ENCODE data around the gene WDR75. TPM values are rescaled to one million over a fixed set of nuclear protein-coding genes. Genes with fewer than 3 reads are reported as not detected.
A peak's percentile ranks its signal among the peaks of the same experiment; 100 is the strongest.

Gene WDR75
- 74.1 and 106 TPM in 2 replicates for total RNA-seq (2016; rRNA removed; fragmentation: Illumina TruSeq; extraction: Trizol)
- total RNA-seq (2016; cell fraction: cytosol; rRNA removed; fragmentation: Illumina TruSeq; extraction: Trizol; ENCODE audit: low read depth): 6.7 and 7.8 TPM in 2 replicates
- total RNA-seq (2016; cell fraction: insoluble cytoplasmic fraction; rRNA removed; fragmentation: Illumina TruSeq; extraction: Trizol): 78.8 and 111 TPM in 2 replicates
- 18.3 and 22.3 TPM in 2 replicates for total RNA-seq (2016; cell fraction: membrane; rRNA removed; fragmentation: Illumina TruSeq; extraction: Trizol)
- total RNA-seq (2016; cell fraction: nucleus; rRNA removed; fragmentation: Illumina TruSeq; extraction: Trizol): 104 and 105 TPM in 2 replicates
- 54.5 and 63.0 TPM in 2 replicates for polyA plus RNA-seq (2011; rRNA removed)
- 11.8 and 17.9 TPM in 2 replicates for polyA plus RNA-seq (2011; cell fraction: cytosol; rRNA removed)
- polyA plus RNA-seq (2011; cell fraction: nucleus; rRNA removed): 60.9 and 85.0 TPM in 2 replicates
- polyA plus RNA-seq (2012): 34.1 and 68.0 TPM in 2 replicates
- polyA plus RNA-seq (2016; cell fraction: cytosol; fragmentation: Illumina TruSeq; extraction: Trizol; ENCODE audit: low read depth): 2.4 and 2.5 TPM in 2 replicates
- 68.6 and 69.2 TPM in 2 replicates for polyA plus RNA-seq (2016; cell fraction: insoluble cytoplasmic fraction; fragmentation: Illumina TruSeq; extraction: Trizol; ENCODE audit: low read depth)
- 5.7 and 7.8 TPM in 2 replicates for polyA plus RNA-seq (2016; cell fraction: membrane; fragmentation: Illumina TruSeq; extraction: Trizol; ENCODE audit: low read depth)
- polyA plus RNA-seq (2016; cell fraction: nucleus; fragmentation: Illumina TruSeq; extraction: Trizol; ENCODE audit: insufficient read depth, low read depth): 100 and 103 TPM in 2 replicates
- polyA minus RNA-seq (2011; rRNA and poly(A)+ RNA removed; ENCODE audit: low replicate concordance): 46.4 and 64.2 TPM in 2 replicates
- polyA minus RNA-seq (2011; cell fraction: cytosol; rRNA and poly(A)+ RNA removed): 20.1 and 21.0 TPM in 2 replicates
- 240 and 258 TPM in 2 replicates for polyA minus RNA-seq (2011; cell fraction: nucleus; rRNA and poly(A)+ RNA removed)
- percentile 96 among the genes with signal in this experiment for Bru-seq, nascent RNA
- percentile 95 among the genes with signal in this experiment for BruChase-seq, experiment 1, labeled RNA remaining after a 6-hour chase
- percentile 96 among the genes with signal in this experiment for BruChase-seq, experiment 2, labeled RNA remaining after a 2-hour chase
- long read RNA-seq, experiment 1, transcript WDR75-201 (21 exons, 2,701 nt): major isoform, 8 of 20 reads
- long read RNA-seq, experiment 1, partial matches to known transcripts: 7 of 20 reads
- long read RNA-seq, experiment 1, other reads (novel, unspliced or antisense): 5 of 20 reads
- long read RNA-seq, experiment 2, transcript WDR75-201 (21 exons, 2,701 nt): major isoform, 25 of 104 reads
- long read RNA-seq, experiment 2, partial matches to known transcripts: 59 of 104 reads
- long read RNA-seq, experiment 2, other reads (novel, unspliced or antisense): 20 of 104 reads

DNA sequence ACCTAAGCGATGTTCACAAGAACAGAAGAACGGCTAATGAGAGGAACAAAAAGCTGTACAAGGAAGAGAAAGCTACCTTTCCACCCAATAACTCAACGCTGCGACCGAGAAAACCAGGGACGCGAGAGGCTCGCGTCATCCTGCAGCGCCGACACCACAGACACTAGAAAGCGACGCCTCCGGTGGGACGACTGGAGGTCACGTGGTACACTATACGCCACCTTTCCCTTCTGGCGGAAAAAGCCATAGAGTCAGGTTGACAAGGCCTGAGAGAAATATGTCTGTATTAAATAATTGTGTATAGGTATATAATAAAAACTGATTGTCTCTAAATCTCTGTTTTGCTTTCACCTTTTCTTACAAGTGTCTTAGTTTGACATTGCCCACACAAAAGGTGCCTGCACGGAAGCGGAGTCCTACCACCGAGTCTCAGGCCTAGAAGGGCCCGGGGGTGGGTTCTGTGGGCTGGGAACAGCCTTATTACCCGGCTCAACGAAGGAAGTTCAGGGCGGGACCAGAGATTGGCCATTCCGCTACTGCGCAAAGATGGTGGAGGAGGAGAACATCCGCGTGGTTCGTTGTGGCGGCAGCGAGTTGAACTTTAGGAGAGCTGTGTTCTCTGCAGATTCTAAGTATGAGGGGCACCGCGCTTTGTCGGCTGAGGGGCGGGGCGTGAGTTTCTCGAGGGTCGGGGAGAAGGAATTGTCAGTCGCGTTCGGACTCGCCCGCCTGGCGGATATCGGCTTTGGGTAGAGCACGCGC is at the start of gene WDR75:
Gene WDR75, plus strand, starts transcription at position 528 of the 762 bp plus-strand sequence. Its CDS starts 19 bp downstream, at position 547.
- H2AFZ ChIP-seq (ENCODE audit: low read length): peak within 1 kb of the TSS; percentile 89
- DNase-seq (ENCODE audit: low spot score) (peak; percentile 95), ATAC-seq (peak; percentile 99), FAIRE-seq (peak; percentile 90)
- ChIA-PET CTCF (ENCODE audit: low intra/inter-chr PET ratio, low total read pairs) (no interaction called here), POLR2A (interaction anchor here (0.7 to 3.0 kb wide), 17 partner anchors 9 to 343 kb away, joined by 3 to 24 read pairs (median 4); partner anchors contain the start of genes ANKAR, ORMDL1, OSGEPL1 and PMS1)
- H3K4me3 ChIP-seq (replicated peaks in 1 of 3; ENCODE audit: insufficient read depth in 1 of 3, low read depth in 2 of 3, low read length in 3 of 3): peak within 1 kb of the TSS; percentile 90 to 94 (median 93)
- in situ Hi-C loops (cut with HindIII; ENCODE audit: extremely low pct_ligation_motif_present, low pct_unique_long_range_greater_than_20kb): loop anchor here (25.0 kb wide), 1 partner anchor 1904 kb away; no protein-coding TSS in a partner anchor
- no peaks in the 10 kb centered on the region for H4K20me1 ChIP-seq (ENCODE audit: insufficient read depth, low read length)
- H3K4me2 ChIP-seq (ENCODE audit: low read depth, low read length): peak within 1 kb of the TSS; percentile 78
- peaks cover 49% of the 10 kb centered on the region for H3K79me2 ChIP-seq (ENCODE audit: insufficient read depth, low read length)
- BruUV-seq (replicated peaks): no TSS peak
- H3K4me1 ChIP-seq (ENCODE audit: insufficient read depth, low read length): peaks cover 45% of the 10 kb centered on the region
- H3K36me3 ChIP-seq (replicated peaks in 1 of 2; ENCODE audit: control insufficient read depth in 1 of 2, insufficient read depth in 2 of 2, low read length in 2 of 2): peaks cover 0 to 8% of the 10 kb centered on the region in 2 experiments; a peak in 3 of 5 replicates
- peak within 1 kb of the TSS; percentile 93 for H3K9ac ChIP-seq (ENCODE audit: insufficient read depth, low read depth, low read length)
- H3K27me3 ChIP-seq (ENCODE audit: control insufficient read depth in 1 of 2, insufficient read depth in 2 of 2, low read length in 2 of 2): no peaks in the 10 kb centered on the region; a peak in 1 of 5 replicates
- intact Hi-C loops (cut with micrococcal nuclease; ENCODE audit: unreplicated experiment): loop anchor here (1.0 to 5.0 kb wide), 3 partner anchors 139 to 341 kb away; partner anchors contain the start of genes ORMDL1, OSGEPL1, PMS1 and SLC40A1
- H3K27ac ChIP-seq (ENCODE audit: extremely low read length, insufficient read depth, low read length): peak within 1 kb of the TSS; percentile 82
- no peaks in the 10 kb centered on the region for H3K9me3 ChIP-seq (ENCODE audit: low read length)
- under 1% methylated on average over 48 of the region's 48 CpGs for WGBS (ENCODE audit: low lambda C conversion rate)
- TF ChIP-seq CHD2 (IDR thresholded peaks at IDR 0.05; ENCODE audit: low read depth, low read length) (peak; percentile 77), STAT5B (CRISPR knock-in tag; IDR thresholded peaks at IDR 0.05) (no peak; the same call in 1 of the 2 replicates), MTA3 (CRISPR knock-in tag; IDR thresholded peaks at IDR 0.05) (no peak), PTBP1 (IDR thresholded peaks at IDR 0.05; ENCODE audit: low read depth, low read length, poor library complexity, severe bottlenecking) (peak; percentile 95), ZNF850 (CRISPR knock-in tag; conservative IDR thresholded peaks at IDR 0.05) (no peak; the same call in 1 of the 2 replicates), RCOR2 (CRISPR knock-in tag; IDR thresholded peaks at IDR 0.05) (no peak), ZNF713 (CRISPR knock-in tag; IDR thresholded peaks at IDR 0.05) (no peak), ZNF709 (CRISPR knock-in tag; IDR thresholded peaks at IDR 0.05) (peak; percentile 97), ZNF768 (CRISPR knock-in tag; IDR thresholded peaks at IDR 0.05) (no peak), JUND (CRISPR knock-in tag; IDR thresholded peaks at IDR 0.05) (no peak; the same call in 1 of the 2 replicates)
- TF ChIP-seq, protein P1, sequence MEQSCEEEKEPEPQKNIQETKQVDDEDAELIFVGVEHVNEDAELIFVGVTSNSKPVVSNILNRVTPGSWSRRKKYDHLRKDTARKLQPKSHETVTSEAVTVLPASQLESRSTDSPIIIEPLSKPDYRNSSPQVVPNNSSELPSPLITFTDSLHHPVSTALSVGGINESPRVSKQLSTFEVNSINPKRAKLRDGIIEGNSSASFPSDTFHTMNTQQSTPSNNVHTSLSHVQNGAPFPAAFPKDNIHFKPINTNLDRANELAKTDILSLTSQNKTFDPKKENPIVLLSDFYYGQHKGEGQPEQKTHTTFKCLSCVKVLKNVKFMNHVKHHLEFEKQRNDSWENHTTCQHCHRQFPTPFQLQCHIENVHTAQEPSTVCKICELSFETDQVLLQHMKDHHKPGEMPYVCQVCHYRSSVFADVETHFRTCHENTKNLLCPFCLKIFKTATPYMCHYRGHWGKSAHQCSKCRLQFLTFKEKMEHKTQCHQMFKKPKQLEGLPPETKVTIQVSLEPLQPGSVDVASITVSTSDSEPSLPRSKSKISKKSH (CRISPR knock-in tag; IDR thresholded peaks at IDR 0.05; ENCODE audit: borderline replicate concordance): no peak; the same call in 1 of the 2 replicates
- TF ChIP-seq, protein P2, sequence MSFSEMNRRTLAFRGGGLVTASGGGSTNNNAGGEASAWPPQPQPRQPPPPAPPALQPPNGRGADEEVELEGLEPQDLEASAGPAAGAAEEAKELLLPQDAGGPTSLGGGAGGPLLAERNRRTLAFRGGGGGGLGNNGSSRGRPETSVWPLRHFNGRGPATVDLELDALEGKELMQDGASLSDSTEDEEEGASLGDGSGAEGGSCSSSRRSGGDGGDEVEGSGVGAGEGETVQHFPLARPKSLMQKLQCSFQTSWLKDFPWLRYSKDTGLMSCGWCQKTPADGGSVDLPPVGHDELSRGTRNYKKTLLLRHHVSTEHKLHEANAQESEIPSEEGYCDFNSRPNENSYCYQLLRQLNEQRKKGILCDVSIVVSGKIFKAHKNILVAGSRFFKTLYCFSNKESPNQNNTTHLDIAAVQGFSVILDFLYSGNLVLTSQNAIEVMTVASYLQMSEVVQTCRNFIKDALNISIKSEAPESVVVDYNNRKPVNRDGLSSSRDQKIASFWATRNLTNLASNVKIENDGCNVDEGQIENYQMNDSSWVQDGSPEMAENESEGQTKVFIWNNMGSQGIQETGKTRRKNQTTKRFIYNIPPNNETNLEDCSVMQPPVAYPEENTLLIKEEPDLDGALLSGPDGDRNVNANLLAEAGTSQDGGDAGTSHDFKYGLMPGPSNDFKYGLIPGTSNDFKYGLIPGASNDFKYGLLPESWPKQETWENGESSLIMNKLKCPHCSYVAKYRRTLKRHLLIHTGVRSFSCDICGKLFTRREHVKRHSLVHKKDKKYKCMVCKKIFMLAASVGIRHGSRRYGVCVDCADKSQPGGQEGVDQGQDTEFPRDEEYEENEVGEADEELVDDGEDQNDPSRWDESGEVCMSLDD (CRISPR knock-in tag; IDR thresholded peaks at IDR 0.05; ENCODE audit: borderline replicate concordance): peak; percentile 81; the same call in 1 of the 2 replicates
